ENCODE data around the gene CMC2.

Gene CMC2

DNA sequence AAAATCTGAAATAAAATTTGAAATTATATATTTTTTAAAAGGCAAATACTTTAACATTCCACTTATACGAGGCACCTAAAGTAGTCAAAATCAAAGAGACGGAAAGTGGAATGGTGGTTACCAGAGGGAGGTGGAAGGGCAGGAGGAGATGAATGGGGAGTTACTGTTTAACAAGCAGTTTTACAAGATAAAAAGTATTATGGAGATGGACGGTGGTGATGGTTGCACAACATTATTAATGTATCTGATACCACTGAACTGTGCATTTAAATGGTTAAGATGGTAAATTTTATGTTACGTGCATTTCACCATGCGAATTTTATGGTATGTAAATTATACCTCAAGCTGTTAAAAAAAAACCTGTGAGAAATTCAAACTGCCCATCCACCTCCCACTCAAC lies 5.4 kb downstream of the CMC2 start:
- no peak for DNase-seq

DNA sequence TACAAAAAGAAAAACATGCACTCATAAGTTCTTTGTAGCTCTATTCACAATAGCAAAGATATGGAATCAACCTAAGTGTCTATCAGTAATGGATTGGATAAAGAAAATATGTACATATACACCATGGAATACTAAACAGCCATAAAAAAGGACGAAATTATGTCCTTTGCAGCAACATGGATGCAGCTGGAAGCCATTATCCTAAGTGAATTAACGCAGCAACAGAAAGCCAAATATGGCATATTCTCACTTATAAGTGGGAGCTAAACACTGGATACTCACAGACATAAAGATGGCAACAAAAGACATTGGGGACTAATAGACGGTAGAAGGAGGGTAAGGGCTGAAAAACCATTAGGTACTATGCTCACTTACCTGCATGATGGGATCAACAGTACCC lies 5.8 kb downstream of the CMC2 start:
- no peak for DNase-seq

DNA sequence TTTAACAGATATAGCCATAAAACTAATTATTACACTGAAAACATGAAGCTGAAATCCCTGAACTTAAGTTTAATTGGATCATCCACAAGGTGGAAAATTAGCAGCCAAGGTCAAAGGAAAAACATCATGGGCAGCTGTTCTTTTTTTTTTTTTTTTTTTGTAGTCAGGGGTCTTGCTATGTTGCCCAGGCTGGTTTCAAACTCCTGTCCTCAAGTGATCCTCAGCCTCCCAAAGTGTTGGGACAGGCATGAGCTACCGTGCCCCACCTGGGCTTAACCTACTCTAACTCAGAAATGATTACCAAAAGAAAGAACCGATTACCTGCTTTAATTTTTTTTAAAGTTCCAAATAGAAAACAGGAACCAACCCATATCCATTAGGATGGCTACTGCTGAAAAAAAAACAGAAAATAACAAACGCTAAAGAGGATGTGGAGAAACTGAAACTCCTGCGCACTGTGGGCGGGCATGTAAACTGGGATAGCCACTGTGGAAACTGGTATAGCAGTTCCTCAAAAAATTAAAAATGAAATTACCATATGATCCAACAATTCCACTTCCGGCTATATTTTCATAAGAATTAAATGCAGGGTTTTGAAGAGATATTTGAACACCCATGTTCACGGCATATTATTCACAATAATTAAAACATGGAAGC lies 8.6 kb downstream of the CMC2 start:
- DNase-seq: no peak

DNA sequence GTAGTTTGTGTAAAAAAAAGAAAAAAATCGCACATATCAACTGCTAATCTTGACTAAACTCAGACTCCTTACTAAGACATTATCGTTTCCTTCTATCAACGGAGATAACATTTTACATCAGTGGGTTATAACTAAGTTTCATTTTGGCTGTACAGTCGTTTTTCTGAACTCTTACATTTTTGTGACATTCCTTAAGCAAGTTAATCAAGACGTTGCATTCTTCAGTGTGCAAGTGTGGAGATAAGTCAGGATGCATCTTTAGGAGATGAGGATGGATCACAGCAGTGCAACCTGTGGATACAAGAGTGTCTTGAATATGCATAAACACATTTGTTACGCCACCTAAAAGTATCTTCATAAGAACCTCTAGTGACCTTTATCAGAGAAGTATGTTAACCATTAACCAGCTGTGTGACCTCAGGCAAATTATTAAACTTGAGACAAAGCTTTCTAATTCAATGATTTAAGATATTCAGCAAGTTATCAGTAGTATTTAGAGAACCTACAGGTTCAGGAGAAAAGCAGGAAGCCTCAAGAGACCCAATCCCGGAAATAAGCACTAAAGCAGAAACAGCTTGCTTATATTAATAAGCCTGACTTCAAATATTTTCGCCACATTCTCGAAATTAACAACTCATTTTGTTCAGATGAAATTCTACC lies 9.4 kb downstream of the CMC2 start:
- DNase-seq: no peak

DNA sequence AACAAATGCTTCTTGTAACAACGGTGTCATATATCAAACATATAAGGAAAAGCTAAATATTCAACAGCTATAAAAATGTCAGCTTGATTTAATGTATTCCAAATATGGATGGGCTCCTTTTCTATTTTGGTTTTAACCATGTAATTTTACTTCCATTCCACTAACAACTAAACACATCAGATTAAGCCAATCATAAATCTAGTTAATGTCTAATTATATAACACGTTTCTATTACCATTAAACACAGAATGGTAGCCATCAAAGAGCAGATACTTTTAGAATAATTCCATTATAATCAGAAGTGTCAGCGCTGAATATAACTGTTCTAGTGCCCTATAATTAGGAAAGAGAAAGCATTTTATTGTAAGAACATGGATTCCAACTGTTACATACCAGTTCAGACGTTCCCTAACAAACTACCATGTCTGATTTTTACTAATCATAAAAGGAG lies 10.0 kb downstream of the CMC2 start:
- DNase-seq: no peak

DNA sequence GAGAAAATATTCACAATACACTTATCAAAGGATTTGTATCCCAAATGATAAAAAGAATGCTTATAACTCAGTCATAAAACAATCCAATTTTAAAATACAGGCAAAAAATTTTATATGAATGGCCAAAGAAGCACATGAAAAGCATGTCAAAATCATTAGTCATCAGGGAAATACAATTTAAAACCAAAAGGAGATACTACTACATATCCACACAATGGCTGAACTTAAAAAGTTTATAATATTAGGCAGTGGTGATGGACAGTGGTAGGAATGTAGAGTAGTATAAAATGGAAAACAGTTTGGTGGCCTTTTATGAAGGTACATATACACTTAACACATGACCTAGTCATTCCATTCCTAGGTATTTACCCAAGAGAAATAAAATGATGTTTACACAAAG lies 12.2 kb downstream of the CMC2 start:
- no peak for DNase-seq

DNA sequence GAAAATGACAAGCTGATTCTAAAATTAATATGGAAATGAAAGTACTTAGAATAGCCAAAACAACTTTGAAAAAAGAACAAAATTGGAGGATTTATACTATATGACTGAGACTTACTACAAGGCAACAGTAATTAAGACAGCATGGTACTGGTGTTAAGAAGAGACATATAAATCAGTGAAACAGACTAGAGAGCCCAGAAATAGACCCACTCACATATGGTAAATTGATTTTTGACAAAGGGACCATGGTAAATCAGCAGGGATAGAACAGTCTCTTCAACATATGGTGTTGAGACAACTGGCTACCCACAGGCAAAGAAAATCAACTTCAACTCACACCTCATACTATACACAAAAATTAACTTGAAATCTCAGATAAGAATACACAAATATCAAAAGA lies 12.9 kb downstream of the CMC2 start:
- no peak for DNase-seq

DNA sequence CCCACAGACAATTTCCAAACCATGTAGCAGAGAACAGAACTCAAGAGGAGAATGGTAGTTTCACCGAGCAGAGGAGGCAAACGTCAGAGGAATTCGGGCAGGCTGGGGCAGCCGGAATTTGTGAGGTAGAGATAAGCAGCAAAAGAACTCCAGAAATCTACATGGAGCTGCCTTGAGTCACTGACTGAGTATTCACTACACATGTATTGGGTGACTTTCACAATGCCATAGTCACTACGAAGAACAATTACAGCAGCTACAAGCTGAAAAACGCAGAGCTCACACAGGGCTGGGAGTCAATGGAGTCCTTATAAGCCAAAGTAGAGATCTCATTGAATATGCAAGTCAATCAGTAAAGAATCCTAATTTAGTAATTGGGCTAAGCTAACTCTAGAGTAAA lies 13.4 kb downstream of the CMC2 start:
- DNase-seq: no peak

DNA sequence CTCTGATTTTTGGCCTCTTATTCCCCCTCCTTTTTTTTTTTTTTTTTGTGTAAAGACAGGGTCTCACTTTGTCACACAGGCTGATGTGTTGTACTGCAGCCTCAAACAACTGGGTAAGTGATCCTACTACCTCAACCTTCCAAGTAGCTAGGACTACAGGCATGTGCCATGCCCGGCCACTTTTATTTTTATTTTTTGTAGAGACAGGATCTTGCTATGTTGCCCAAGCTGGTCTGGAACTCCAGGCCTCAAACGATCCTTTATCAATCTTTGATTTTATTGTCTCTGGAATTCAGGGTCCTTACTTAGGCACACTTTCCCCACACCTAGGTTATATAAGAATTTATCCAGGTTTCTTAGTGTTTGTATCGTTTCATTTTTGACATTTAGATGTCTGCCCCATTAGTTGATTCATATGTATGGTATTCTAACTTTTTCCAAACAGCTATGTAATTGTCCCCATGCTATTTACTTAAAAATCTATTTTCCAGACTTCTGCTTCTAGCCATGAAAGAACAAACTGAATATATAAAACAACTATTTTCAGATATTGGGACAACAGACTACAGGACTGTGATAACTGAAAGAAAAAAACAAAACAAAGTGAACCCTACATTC lies 13.9 kb downstream of the CMC2 start:
- DNase-seq: no peak

DNA sequence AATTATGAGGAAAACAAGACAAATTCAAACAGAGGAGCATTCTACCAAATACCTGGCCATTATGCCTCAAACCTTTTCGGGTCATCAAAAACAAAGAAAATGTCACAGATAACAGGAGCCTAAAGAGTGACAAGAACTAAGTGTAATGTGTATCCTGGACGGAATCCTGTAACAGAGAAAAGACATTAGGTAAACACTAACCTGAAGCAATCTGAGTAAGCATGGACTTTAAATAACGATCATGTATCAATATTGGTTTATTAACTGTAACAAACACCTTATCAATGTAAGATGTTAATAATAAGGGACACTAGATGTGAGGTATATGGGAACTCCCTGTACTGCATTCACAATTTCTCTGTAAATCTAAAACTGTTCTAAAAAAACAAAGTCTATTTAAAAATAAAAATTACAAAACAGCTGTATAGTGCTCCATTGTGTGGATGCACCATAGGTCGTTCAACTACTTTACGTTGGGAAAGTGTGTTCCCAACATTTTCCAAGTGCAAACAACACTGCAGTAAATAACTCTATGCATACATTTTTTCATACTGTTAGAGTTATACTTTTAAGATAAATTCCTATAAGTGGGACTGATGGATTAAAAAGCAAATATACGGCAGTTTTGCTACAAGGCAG lies 14.8 kb downstream of the CMC2 start:
- DNase-seq: no peak

DNA sequence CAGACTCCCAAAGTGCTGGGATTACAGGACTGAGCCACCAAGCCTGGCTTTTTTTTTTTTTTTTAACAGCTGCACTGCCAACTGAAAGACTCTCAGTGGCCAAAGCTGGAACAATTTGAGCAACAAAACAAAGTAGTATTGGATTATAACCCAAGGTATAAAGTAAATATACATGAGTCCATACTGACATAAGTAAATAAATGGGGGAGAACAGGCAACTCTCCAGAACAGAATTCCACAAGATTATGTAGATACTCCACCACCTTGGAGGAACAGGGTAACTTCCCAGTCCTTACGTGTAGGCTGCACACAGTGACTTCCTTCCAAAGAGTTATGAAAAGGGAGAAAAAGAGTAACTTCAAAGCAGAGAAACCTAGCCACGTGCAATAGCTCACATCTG lies 15.7 kb downstream of the CMC2 start:
- DNase-seq: no peak

DNA sequence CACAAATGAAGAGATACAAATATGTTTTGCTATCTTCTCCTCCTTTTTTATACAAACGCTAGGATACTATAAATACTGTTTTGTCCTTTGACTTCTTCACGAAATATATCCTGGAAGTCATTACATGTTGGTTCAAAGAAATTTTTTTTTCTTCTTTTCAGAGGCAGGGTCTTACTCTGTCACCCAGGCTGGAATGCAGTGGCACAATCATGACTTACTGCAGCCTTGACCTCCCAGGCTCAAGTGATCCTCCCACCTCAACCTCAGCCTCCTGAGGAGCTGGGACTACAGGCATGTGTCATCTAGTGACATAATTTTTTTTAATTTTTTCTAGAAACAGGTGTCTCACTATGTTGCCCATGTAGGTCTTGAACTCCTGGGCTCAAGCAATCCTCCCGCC lies 16.1 kb downstream of the CMC2 start:
- DNase-seq: no peak

DNA sequence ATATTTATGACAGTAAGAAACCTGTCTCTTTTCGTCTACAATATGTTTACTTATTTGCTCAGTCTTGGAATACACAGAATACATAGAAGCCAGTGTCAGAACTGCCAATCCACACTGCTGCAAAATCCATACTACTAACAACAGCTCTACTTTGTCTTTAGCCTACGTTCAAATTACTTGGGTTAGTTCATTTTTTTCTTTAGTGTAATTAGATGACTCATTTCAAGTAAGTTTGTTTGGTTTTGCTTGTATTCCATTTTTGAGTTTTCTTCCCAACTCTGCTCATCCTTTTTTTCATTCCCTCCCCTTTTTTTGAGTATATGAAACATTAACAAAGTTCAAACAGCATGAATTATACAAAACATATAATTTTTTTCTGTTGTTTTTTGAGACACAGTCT lies 16.9 kb downstream of the CMC2 start:
- no peak for DNase-seq

DNA sequence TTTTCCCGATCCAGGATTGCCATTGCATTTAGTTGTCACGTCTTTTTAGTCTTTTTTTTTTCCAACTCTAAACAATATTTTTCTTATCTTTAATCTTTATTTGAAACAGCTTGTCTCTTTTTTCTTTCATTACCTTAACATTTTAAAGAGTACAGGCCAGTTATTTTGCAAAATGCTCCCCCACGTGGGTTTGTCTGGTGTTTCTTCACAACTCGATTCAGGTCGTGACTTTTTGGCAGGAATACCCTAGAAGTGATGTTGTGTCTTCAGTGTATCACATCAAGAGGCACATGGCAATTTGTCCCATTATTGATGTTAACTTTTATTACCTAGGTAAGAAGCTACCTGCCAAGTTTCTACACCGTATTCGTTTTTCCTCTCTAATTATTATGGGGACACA lies 17.9 kb downstream of the CMC2 start:
- DNase-seq: no peak

DNA sequence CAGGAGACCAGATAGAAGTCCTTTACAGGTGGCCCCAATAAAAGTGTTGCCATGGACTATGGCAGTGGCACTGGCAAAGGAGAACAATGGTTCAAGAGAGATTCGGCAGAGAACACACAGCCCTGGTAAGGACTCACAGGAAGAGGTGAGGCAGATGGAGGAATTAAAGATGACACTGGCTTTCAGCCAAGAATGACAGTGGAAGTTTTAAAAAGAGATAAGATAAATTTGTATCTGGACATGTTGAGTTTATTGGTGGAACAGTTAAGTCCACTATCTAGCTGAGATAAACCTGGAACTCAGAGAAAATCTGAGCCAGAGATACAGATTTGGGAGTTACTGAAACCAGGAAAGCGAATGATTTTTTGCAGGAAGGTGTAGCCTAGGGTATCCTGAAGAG lies 20.1 kb downstream of the CMC2 start:
- no peak for DNase-seq

DNA sequence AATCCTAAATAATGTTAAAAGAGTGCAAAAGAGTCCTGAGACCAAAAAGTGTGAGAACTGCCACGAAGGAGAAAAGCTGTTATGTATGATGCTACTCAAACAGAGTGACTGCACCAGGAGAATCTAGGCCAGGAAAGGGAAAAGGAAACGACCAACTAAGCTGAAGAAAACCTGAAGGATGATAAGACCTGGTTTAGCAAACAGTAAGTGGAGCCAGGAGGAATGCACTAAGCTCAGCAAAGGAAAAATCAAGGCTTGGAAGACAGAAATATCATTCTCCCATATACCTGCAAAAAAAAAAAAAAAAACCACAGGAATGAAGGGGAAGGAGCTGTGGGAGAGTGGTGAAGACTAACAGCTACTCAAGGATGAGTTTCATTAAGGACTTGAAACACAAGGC lies 21.1 kb downstream of the CMC2 start:
- DNase-seq: no peak

DNA sequence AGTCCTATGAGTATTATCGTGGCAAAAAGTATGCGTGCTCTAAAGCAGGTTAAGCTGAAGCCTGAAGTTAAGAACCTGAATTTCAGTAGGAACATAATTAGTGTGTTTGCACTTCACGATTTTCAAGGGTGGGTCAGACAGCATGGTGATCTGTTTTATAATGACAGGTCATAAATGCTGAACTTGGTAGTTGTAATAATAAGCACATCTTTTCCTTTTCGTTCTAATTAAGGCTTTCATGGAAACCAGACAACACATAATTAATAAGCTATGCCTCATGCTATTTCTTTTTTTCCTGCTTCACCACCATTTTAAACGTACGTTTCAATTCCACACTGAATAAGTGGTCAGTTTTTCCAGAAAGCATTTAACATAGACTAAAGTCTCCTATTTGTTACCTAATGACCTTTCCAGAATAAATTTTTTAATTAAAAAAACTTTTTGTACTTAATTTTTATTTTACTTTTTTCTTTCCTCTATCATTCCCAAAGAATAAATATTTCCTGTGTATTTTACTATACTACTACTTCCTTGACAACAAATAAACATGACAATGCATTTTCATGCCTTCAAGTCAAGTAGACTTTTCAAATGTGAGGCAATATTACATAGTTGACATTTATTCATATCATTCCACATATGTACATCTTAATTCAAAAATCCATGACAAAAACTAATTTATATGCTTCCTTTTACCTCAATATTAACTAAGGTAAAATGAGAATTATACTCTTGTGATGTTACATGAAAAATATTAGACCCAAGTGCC lies 22.4 kb downstream of the CMC2 start:
- no peak for DNase-seq

DNA sequence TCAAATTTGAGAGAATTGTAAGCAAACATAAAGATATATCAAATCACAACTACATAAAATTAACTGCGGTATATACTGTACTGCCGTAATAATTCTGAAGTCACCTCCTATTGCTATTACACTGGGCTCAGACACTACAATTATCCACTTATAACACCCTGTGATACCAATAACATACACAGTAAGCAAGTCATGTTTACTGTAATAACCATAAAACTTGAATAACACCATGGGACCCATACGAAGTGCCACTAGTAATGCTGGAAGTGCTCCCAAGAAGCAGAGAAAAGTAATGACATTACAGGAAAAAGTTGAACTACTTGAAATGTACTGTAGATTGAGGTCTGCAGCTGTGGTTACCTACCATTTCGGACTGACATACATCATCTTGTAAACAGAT lies 24.0 kb downstream of the CMC2 start:
- DNase-seq: no peak

DNA sequence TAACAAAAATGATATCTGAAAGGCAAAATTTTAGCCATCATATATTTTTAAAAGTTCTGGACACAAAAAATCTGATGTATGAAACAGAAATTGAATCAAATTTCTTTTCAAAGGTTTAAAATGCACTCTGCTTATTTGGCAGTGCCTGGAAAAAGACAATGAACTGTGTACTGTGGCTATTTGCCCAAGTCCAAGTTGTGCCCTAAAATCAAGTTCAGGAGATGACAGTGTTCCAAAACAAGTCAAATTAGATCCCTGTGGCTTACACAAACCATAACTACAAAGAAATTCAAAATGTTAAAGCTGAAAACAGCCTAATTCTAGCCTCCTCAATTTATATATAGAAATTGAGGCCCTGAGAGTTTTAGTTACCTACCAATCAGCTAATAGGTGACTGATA lies 25.6 kb downstream of the CMC2 start:
- no peak for DNase-seq

DNA sequence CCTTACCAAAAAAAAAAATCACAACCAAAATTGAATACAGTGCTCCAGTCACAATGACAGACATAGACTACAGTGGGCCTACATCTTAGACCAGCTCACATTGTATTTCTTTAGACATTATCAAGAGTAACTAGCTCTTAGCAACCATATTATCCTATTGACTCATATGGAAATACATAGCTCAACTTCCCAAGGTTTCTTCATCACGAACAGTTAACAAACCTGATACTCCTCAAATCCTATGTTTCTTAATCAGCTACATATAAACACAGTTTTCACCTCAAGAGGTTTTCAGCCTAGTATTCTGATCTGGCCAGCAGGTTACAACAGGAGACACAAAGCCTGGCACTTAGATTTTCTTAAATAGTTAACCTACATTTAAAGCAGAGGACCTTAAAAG lies 29.7 kb downstream of the CMC2 start:
- DNase-seq: no peak

DNA sequence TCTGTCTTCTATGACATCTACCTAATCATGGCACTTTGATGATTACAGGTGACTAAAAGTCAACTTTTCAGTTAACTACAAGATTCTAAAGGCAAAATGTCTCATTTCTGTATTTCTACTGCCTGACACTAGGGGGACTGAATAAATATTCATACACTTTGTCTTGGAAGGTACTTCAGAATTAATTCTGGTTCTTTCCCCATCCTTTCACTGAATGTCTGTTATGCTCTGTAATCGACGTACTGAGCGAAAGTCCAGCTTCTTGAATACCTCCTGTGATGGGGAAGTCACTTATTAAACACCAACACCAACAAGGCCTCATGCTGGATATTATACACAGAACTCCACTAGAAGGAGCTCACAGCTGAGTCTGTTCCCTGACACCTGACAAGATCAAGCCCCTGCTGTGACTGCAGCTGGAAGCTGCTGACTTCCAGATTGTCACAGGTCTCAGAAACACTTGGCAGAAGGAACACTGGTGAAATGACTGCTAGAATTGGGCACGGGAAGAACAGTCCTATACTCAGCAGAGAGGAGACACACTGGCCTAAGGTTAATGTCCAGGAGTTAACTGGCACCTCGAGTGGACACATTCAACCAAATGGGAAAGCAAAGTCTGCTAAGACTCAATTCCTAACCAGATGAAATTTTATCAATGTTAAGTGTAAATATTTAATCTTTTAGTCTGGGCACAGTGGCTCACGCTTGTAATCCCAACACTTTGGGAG lies 31.9 kb downstream of the CMC2 start:
- DNase-seq: no peak

DNA sequence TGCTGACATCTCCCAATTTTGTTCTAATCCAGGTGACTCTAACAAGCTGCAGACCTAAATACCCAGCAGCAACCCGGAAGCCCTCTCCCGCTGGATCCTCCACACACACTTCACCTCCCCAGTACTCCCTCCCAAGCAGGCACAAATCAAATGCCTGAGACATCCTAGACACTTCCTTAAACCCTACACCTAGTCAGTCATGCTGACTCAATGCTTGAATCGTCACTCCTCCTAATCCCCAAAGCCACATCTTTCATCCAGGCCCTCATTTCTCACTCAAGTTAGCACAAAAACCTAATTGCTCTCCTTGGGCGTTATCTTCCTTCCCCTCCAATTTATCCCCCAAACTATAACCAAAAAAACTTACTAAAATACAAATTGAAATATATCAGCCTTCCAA lies 32.7 kb downstream of the CMC2 start:
- DNase-seq: no peak

DNA sequence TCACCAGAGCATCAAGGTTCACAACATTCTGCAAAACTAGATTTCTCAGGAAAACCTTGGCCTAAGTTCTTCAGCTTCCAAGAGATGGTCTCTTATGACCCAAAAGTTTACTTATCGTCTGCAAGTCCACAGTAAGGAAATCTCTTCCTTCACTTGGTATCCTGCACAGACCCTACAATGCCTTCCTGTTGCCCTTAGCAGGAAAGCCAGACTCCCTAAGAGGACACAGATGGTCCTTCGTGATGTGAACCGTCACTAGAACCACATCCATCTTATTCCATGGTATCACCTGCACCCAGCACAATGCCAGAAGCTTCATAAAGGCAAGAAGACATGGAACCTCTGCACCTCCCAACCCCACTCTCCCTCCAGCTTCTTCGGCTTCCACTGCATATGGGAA lies 34.1 kb downstream of the CMC2 start:
- DNase-seq: no peak

Measured in stimulated activated CD4-positive, alpha-beta T cell treated with anti-CD3 and anti-CD28 coated beads, Interleukin-15, amount 100 ng/mL, for 24 hours (primary cell).